ENCODE data around the gene USP15.

The USP15 gene

DNA sequence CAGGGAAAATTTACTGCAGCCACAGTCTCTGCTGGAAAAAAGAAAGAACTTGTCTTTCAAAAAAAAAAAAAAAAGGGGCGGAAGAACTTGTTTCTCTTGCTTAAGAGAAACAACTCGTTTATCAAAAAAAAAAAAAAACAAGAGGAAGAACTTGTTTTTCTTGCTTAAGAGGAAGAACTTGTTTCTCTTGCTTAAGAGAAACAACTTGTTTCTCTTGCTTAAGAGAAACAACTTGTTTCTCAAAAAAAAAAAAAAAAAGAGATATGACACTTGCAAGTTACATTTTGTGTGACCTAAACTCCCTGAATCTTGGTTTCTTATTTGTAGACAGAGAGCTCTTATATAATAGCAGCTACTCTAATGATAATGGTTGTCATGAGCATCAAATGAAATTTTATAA lies 44.7 kb upstream of the USP15 start (continued):
- TF ChIP-seq HOXA7 (CRISPR knock-in tag; IDR thresholded peaks at IDR 0.05; ENCODE audit: borderline replicate concordance) (no peak), ZNF768 (tag by site-specific recombination; IDR thresholded peaks at IDR 0.05) (no peak)

GRCh38 chr12:62217466-62218194 lies 42.6 kb upstream of the USP15 start:
- ChIA-PET POLR2A (no interaction called here), CTCF (interaction anchor here (1.0 to 1.9 kb wide), 2 partner anchors 7 to 94 kb away, joined by 4 to 9 read pairs; no protein-coding TSS in a partner anchor)
- Histone ChIP-seq H3K4me1 (ENCODE audit: control insufficient read depth, insufficient read depth, low read length) (0 out of 2 replicates have a peak, but pooled peaks cover 3% of the 10 kb centered on the region), H3K4me3 (ENCODE audit: low read depth, low read length) (no peak overlapping the region), H3K27ac (ENCODE audit: extremely low read depth, low read depth, low read length) (no peak overlapping the region), H3K9me3 (ENCODE audit: control insufficient read depth, insufficient read depth, low read depth, low read length) (no peaks in the 10 kb centered on the region), H3K36me3 (ENCODE audit: control insufficient read depth in 2 of 2, insufficient read depth in 1 of 2, low read length in 2 of 2) (no peaks in the 10 kb centered on the region)
- TF ChIP-seq ZNF629 (tag by site-specific recombination; IDR thresholded peaks at IDR 0.05), result no peak
- TF ChIP-seq, protein P1, sequence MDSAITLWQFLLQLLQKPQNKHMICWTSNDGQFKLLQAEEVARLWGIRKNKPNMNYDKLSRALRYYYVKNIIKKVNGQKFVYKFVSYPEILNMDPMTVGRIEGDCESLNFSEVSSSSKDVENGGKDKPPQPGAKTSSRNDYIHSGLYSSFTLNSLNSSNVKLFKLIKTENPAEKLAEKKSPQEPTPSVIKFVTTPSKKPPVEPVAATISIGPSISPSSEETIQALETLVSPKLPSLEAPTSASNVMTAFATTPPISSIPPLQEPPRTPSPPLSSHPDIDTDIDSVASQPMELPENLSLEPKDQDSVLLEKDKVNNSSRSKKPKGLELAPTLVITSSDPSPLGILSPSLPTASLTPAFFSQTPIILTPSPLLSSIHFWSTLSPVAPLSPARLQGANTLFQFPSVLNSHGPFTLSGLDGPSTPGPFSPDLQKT (IDR thresholded peaks at IDR 0.05; ENCODE audit: borderline replicate concordance, low read depth, low read length), result no peak
- peak; percentile 83 for TF ChIP-seq ZNF426 (tag by site-specific recombination; IDR thresholded peaks at IDR 0.05)
- TF ChIP-seq ZNF423 (tag by site-specific recombination; IDR thresholded peaks at IDR 0.05), result no peak
- TF ChIP-seq ZNF416 (tag by site-specific recombination; IDR thresholded peaks at IDR 0.05), result no peak
- no peak for TF ChIP-seq WT1 (tag by site-specific recombination; IDR thresholded peaks at IDR 0.05)
- TF ChIP-seq ZBTB49 (tag by site-specific recombination; IDR thresholded peaks at IDR 0.05; ENCODE audit: low read depth), result no peak
- no peak for TF ChIP-seq ZNF76 (tag by site-specific recombination; IDR thresholded peaks at IDR 0.05; ENCODE audit: borderline replicate concordance, low read depth)
- no peak for TF ChIP-seq ZNF274 (IDR thresholded peaks at IDR 0.05; ENCODE audit: low read length)
- TF ChIP-seq ZNF274 (tag by site-specific recombination; IDR thresholded peaks at IDR 0.05; ENCODE audit: borderline replicate concordance), result no peak
- no peak for TF ChIP-seq ZNF701 (tag by site-specific recombination; IDR thresholded peaks at IDR 0.05)
- no peak for TF ChIP-seq ZNF174 (tag by site-specific recombination; IDR thresholded peaks at IDR 0.05)
- TF ChIP-seq ZSCAN4 (tag by site-specific recombination; IDR thresholded peaks at IDR 0.05), result no peak
- peak; percentile 52; the same call in 1 of the 2 replicates for TF ChIP-seq ZXDB (tag by site-specific recombination; IDR thresholded peaks at IDR 0.05)
- no peak for TF ChIP-seq ZNF19 (tag by site-specific recombination; IDR thresholded peaks at IDR 0.05; ENCODE audit: low read depth)
- no peak; the same call in 1 of the 2 replicates for TF ChIP-seq TSHZ1 (tag by site-specific recombination; IDR thresholded peaks at IDR 0.05; ENCODE audit: borderline replicate concordance)
- no peak for TF ChIP-seq GLI4 (tag by site-specific recombination; IDR thresholded peaks at IDR 0.05)
- TF ChIP-seq ZNF155 (tag by site-specific recombination; IDR thresholded peaks at IDR 0.05), result no peak
- no peak for TF ChIP-seq ZNF624 (tag by site-specific recombination; IDR thresholded peaks at IDR 0.05)
- no peak for TF ChIP-seq MYNN (tag by site-specific recombination; IDR thresholded peaks at IDR 0.05; ENCODE audit: borderline replicate concordance)
- no peak for TF ChIP-seq ZNF707 (tag by site-specific recombination; IDR thresholded peaks at IDR 0.05)
- peak; percentile 63; the same call in 1 of the 2 replicates for TF ChIP-seq ZNF140 (tag by site-specific recombination; IDR thresholded peaks at IDR 0.05)
- TF ChIP-seq SP3 (tag by site-specific recombination; IDR thresholded peaks at IDR 0.05), result no peak
- TF ChIP-seq KLF8 (tag by site-specific recombination; IDR thresholded peaks at IDR 0.05), result no peak
- TF ChIP-seq ZNF837 (tag by site-specific recombination; IDR thresholded peaks at IDR 0.05), result no peak
- TF ChIP-seq ZNF146 (tag by site-specific recombination; IDR thresholded peaks at IDR 0.05), result no peak
